ENCODE results near the gene CSE1L.
"Not testable (repeated sequence)": the region's sequence is repeated elsewhere in the genome, so short reads cannot be mapped to it uniquely, and the experiment has no call there.

The CSE1L gene

GRCh38 chr20:49046087-49046900, at the start of gene CSE1L:
Gene CSE1L (plus strand): TSS chr20:49046312. CDS start chr20:49058464, 12,152 bp downstream.
- peak; percentile 91 for DNase-seq

- DNase-seq = no peak
Measured at GRCh38 chr20:48999890-49000870, 45.9 kb upstream of the CSE1L start.

- DNase-seq = no peak
Measured at GRCh38 chr20:49001741-49002140, 44.4 kb upstream of the CSE1L start.

- no peak for DNase-seq
Measured at GRCh38 chr20:49006446-49006980, 39.6 kb upstream of the CSE1L start.

- DNase-seq = no peak
Measured at GRCh38 chr20:49009899-49010631, 36.0 kb upstream of the CSE1L start.

- no peak for DNase-seq
Measured at GRCh38 chr20:49024220-49024619, 21.9 kb upstream of the CSE1L start.

GRCh38 chr20:49028177-49028576, 17.9 kb upstream of the CSE1L start:
- DNase-seq = not testable (repeated sequence)

- DNase-seq = no peak
Measured at GRCh38 chr20:49028684-49029083, 17.4 kb upstream of the CSE1L start.

- DNase-seq = no peak
Measured at GRCh38 chr20:49029203-49029602, 16.9 kb upstream of the CSE1L start.

- no peak for DNase-seq
Measured at GRCh38 chr20:49030954-49031619, 15.0 kb upstream of the CSE1L start.

GRCh38 chr20:49032455-49032854, 13.7 kb upstream of the CSE1L start:
- DNase-seq = no peak

GRCh38 chr20:49034070-49034732, 11.9 kb upstream of the CSE1L start:
- DNase-seq = no peak

- peak; percentile 12 for DNase-seq
Measured at GRCh38 chr20:49037962-49038387, 8.1 kb upstream of the CSE1L start.

GRCh38 chr20:49039854-49040253, 6.3 kb upstream of the CSE1L start:
- DNase-seq = no peak

GRCh38 chr20:49043000-49043399, 3.1 kb upstream of the CSE1L start:
- DNase-seq = no peak

- peak; percentile 20 for DNase-seq
Measured at GRCh38 chr20:49045440-49046086, 549 bp upstream of the CSE1L start.

- no peak for DNase-seq
Measured at GRCh38 chr20:49052334-49052733, 6.2 kb downstream of the CSE1L start.

GRCh38 chr20:49054056-49054643, 8.0 kb downstream of the CSE1L start:
- DNase-seq = no peak

GRCh38 chr20:49063279-49063678, 17.2 kb downstream of the CSE1L start:
- no peak for DNase-seq

- no peak for DNase-seq
Measured at GRCh38 chr20:49074521-49074920, 28.4 kb downstream of the CSE1L start.

- no peak for DNase-seq
Measured at GRCh38 chr20:49078310-49078709, 32.2 kb downstream of the CSE1L start.

Measured in CD4-positive, alpha-beta T cell treated with Interferon gamma for 1 hour (primary cell).